ENCODE measurements around the gene PRKCA. TPM values are rescaled to one million over a fixed set of nuclear protein-coding genes. Genes with fewer than 3 reads are reported as not detected.
"Not testable (repeated sequence)": the region's sequence is repeated elsewhere in the genome, so short reads cannot be mapped to it uniquely, and the experiment has no call there.

The PRKCA gene
- total and polyA plus RNA-seq, 2 donors from 2014 or later = 8.0 to 50.8 TPM

GRCh38 chr17:66720567-66720966 is 418.2 kb downstream of the PRKCA start:
- Histone ChIP-seq H3K9ac (ENCODE audit: low read length in 3 of 3) (no peak overlapping the region), H3K27ac (ENCODE audit: low read depth in 2 of 2, low read length in 2 of 2) (no peak overlapping the region), H3K36me3 (ENCODE audit: control insufficient read depth in 2 of 3, insufficient read depth in 3 of 3, low read length in 3 of 3) (no peaks in the 10 kb centered on the region), H3K9me3 (ENCODE audit: control insufficient read depth in 2 of 3, insufficient read depth in 1 of 3, low read length in 3 of 3) (no peaks in the 10 kb centered on the region), H3K4me3 (ENCODE audit: low read length in 3 of 3) (no peak overlapping the region), H3K4me1 (ENCODE audit: control insufficient read depth in 2 of 3, insufficient read depth in 2 of 3, low read depth in 1 of 3, low read length in 3 of 3) (peaks cover 0 to 4% (median 3%) of the 10 kb centered on the region in 3 donors), H3K27me3 (ENCODE audit: control insufficient read depth, insufficient read depth, low read length) (no peaks in the 10 kb centered on the region)
- FAIRE-seq = no peak
- TF ChIP-seq CTCF (IDR thresholded peaks at IDR 0.05; ENCODE audit: borderline replicate concordance, extremely low read depth, insufficient read depth) = no peak
- no peak for DNase-seq
- intact Hi-C loops (cut with DNase I) = no loop called here

DNA sequence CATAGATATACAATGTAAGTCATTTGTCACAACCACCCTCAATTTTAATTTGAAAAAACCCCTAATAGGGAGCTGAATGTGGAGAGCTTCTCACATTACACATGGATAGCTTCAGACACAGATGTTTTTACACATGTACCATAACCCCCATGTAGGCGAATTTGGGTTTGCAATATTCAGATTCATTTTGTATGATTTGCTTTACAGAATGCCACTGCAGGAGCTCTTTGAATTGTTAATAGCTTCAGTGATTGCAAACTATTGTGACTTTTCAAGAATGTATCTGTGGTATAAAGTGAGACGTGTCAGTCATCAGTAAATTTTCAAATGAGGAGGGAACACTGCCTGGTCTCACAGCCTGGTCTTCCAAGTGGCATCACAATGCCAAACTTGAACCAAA is 419.9 kb downstream of the PRKCA start:
- no peaks in the 10 kb centered on the region for H3K36me3 ChIP-seq (ENCODE audit: control insufficient read depth in 2 of 3, insufficient read depth in 3 of 3, low read length in 3 of 3)
- no peak overlapping the region for H3K4me3 ChIP-seq (ENCODE audit: low read length in 3 of 3)
- no peak overlapping the region for H3K27ac ChIP-seq (ENCODE audit: low read depth in 2 of 2, low read length in 2 of 2)
- intact Hi-C loops (cut with DNase I) = no loop called here
- no peak for TF ChIP-seq CTCF (IDR thresholded peaks at IDR 0.05; ENCODE audit: borderline replicate concordance, extremely low read depth, insufficient read depth)
- no peaks in the 10 kb centered on the region for H3K9me3 ChIP-seq (ENCODE audit: control insufficient read depth in 2 of 3, insufficient read depth in 1 of 3, low read length in 3 of 3)
- DNase-seq = no peak
- FAIRE-seq = no peak
- H3K27me3 ChIP-seq (ENCODE audit: control insufficient read depth, insufficient read depth, low read length) = no peaks in the 10 kb centered on the region
- peaks cover 0 to 4% (median 3%) of the 10 kb centered on the region in 3 donors for H3K4me1 ChIP-seq (ENCODE audit: control insufficient read depth in 2 of 3, insufficient read depth in 2 of 3, low read depth in 1 of 3, low read length in 3 of 3)
- no peak overlapping the region for H3K9ac ChIP-seq (ENCODE audit: low read length in 3 of 3)

- H3K9me3 ChIP-seq (ENCODE audit: control insufficient read depth in 2 of 3, insufficient read depth in 1 of 3, low read length in 3 of 3) = no peaks in the 10 kb centered on the region
- no peaks in the 10 kb centered on the region for H3K27me3 ChIP-seq (ENCODE audit: control insufficient read depth, insufficient read depth, low read length)
- no peak overlapping the region for H3K27ac ChIP-seq (ENCODE audit: low read depth in 2 of 2, low read length in 2 of 2)
- H3K9ac ChIP-seq (ENCODE audit: low read length in 3 of 3) = no peak overlapping the region
- peak in 2 of 5 donors; percentile 41 to 84 for DNase-seq
- no peak for FAIRE-seq
- intact Hi-C loops (cut with DNase I) = loop anchor here (5.0 kb wide), 1 partner anchor 183 kb away; no protein-coding TSS in a partner anchor
- H3K36me3 ChIP-seq (ENCODE audit: control insufficient read depth in 2 of 3, insufficient read depth in 3 of 3, low read length in 3 of 3) = no peaks in the 10 kb centered on the region
- H3K4me3 ChIP-seq (ENCODE audit: low read length in 3 of 3) = no peak overlapping the region
- TF ChIP-seq CTCF (IDR thresholded peaks at IDR 0.05; ENCODE audit: borderline replicate concordance, extremely low read depth, insufficient read depth) = no peak
- peaks cover 0 to 4% (median 3%) of the 10 kb centered on the region in 3 donors for H3K4me1 ChIP-seq (ENCODE audit: control insufficient read depth in 2 of 3, insufficient read depth in 2 of 3, low read depth in 1 of 3, low read length in 3 of 3)
Observed at GRCh38 chr17:66724581-66725341, 422.3 kb downstream of the PRKCA start.

DNA sequence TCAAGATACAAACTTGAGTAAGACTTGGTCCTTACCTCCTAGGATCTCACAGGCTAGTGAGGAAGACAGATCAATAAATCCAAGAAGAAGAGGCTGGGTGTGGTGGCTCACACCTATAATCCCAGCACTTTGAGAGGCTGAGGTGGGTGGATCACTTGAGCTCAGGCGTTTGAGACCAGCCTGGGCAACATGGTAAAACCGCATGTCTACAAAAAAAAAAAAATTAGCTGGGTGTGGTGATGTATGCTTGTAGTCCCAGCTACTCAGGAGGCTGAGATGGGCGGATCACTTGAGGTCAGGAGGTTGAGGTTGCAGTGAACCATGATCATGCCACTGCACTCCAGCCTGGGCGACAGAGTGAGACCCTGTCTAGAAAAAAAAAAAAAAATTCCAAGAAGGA is 423.0 kb downstream of the PRKCA start:
- not testable (repeated sequence) for H3K4me3 ChIP-seq (ENCODE audit: low read length in 3 of 3); H3K9me3 ChIP-seq (ENCODE audit: control insufficient read depth in 2 of 3, insufficient read depth in 1 of 3, low read length in 3 of 3); FAIRE-seq; H3K27me3 ChIP-seq (ENCODE audit: control insufficient read depth, insufficient read depth, low read length); DNase-seq; H3K36me3 ChIP-seq (ENCODE audit: control insufficient read depth in 2 of 3, insufficient read depth in 3 of 3, low read length in 3 of 3); H3K4me1 ChIP-seq (ENCODE audit: control insufficient read depth in 2 of 3, insufficient read depth in 2 of 3, low read depth in 1 of 3, low read length in 3 of 3); H3K9ac ChIP-seq (ENCODE audit: low read length in 3 of 3); H3K27ac ChIP-seq (ENCODE audit: low read depth in 2 of 2, low read length in 2 of 2)
- intact Hi-C loops (cut with DNase I) = loop anchor here (5.0 kb wide), 1 partner anchor 182 kb away; no protein-coding TSS in a partner anchor
